Osteoblast (primary cell): ENCODE results near the gene CACNA1S. TPM values are rescaled to one million over a fixed set of nuclear protein-coding genes. Genes with fewer than 3 reads are reported as not detected.

Source experiments
- DNase-seq: peaks from one replicate; pipeline ENCODE4 v3.0.0; 2011; ENCODE audit warnings: low spot score, mixed read lengths; ENCODE audit not compliant: insufficient read length; ENCODE audit errors: missing footprints
- H2AFZ ChIP-seq: 2 replicates; pipeline ENCODE4 v1.6.0; 2011; ENCODE audit warnings: mild to moderate bottlenecking, low read length
- H3K27ac ChIP-seq: 2 replicates; pipeline ENCODE4 v1.5.1; 2011; ENCODE audit warnings: mild to moderate bottlenecking, low read depth, low read length, moderate library complexity
- H3K27me3 ChIP-seq: 2 replicates; pipeline ENCODE4 v1.6.0; 2012; ENCODE audit warnings: mild to moderate bottlenecking, control low read depth, inconsistent platforms, low read length, moderate library complexity; ENCODE audit not compliant: insufficient read depth
- H3K36me3 ChIP-seq: 2 replicates; pipeline ENCODE4 v1.5.1; 2011; ENCODE audit warnings: mild to moderate bottlenecking, low read length, control low read depth, moderate library complexity; ENCODE audit not compliant: insufficient read depth
- H3K4me1 ChIP-seq: 2 replicates; pipeline ENCODE4 v1.5.1; 2011; ENCODE audit warnings: mild to moderate bottlenecking, low read length, control low read depth, moderate library complexity; ENCODE audit not compliant: insufficient read depth
- H3K4me2 ChIP-seq: 2 replicates; pipeline ENCODE4 v1.6.0; 2011; ENCODE audit warnings: mild to moderate bottlenecking, low read length; ENCODE audit not compliant: insufficient read depth
- H3K4me3 ChIP-seq: fragments of 200-600 bp; sonication (generic); 3 replicates; pipeline ENCODE4 v1.5.1; 2012; ENCODE audit warnings: mild to moderate bottlenecking, low read length, inconsistent platforms; ENCODE audit not compliant: insufficient read depth
- H3K79me2 ChIP-seq: 2 replicates; pipeline ENCODE4 v1.6.0; 2012; ENCODE audit warnings: mild to moderate bottlenecking, low read length, control low read depth, inconsistent platforms; ENCODE audit not compliant: insufficient read depth
- H3K9me3 ChIP-seq: 2 replicates; pipeline ENCODE4 v1.5.1; 2011; ENCODE audit warnings: low read depth, low read length, control low read depth
- H4K20me1 ChIP-seq: 2 replicates; pipeline ENCODE4 v1.6.0; 2012; ENCODE audit warnings: mild to moderate bottlenecking, low read length, control low read depth; ENCODE audit not compliant: insufficient read depth
- total RNA-seq: library from RNA; depleted of rRNA; stranded (reverse); fragments of >200 nt; gene quantifications from 2 replicates; pipeline ENCODE4 v1.2.3, GENCODE V29; 2012
- TF ChIP-seq, protein P1 (sequence below): IDR thresholded peaks from 2 replicates; pipeline ENCODE4 v1.5.1; 2011; ENCODE audit warnings: mild to moderate bottlenecking, low read depth, low read length, moderate library complexity; ENCODE audit errors: extremely low read depth

The CACNA1S gene
- total RNA-seq, 1 donor, result not detected

GRCh38 chr1:201044119-201044518 is 68.1 kb downstream of the CACNA1S start:
- peak; percentile 18 for DNase-seq
- Histone ChIP-seq H3K27ac (no peak overlapping the region), H3K4me2 (no peak overlapping the region), H3K4me1 (peaks cover 6% of the 10 kb centered on the region), H3K9me3 (no peaks in the 10 kb centered on the region), H3K4me3 (no peak overlapping the region), H2AFZ (no peak overlapping the region), H3K27me3 (peaks cover 22% of the 10 kb centered on the region), H3K36me3 (no peaks in the 10 kb centered on the region), H3K79me2 (no peaks in the 10 kb centered on the region), H4K20me1 (no peaks in the 10 kb centered on the region)
- TF ChIP-seq, protein P1, sequence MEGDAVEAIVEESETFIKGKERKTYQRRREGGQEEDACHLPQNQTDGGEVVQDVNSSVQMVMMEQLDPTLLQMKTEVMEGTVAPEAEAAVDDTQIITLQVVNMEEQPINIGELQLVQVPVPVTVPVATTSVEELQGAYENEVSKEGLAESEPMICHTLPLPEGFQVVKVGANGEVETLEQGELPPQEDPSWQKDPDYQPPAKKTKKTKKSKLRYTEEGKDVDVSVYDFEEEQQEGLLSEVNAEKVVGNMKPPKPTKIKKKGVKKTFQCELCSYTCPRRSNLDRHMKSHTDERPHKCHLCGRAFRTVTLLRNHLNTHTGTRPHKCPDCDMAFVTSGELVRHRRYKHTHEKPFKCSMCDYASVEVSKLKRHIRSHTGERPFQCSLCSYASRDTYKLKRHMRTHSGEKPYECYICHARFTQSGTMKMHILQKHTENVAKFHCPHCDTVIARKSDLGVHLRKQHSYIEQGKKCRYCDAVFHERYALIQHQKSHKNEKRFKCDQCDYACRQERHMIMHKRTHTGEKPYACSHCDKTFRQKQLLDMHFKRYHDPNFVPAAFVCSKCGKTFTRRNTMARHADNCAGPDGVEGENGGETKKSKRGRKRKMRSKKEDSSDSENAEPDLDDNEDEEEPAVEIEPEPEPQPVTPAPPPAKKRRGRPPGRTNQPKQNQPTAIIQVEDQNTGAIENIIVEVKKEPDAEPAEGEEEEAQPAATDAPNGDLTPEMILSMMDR, result no peak

DNA sequence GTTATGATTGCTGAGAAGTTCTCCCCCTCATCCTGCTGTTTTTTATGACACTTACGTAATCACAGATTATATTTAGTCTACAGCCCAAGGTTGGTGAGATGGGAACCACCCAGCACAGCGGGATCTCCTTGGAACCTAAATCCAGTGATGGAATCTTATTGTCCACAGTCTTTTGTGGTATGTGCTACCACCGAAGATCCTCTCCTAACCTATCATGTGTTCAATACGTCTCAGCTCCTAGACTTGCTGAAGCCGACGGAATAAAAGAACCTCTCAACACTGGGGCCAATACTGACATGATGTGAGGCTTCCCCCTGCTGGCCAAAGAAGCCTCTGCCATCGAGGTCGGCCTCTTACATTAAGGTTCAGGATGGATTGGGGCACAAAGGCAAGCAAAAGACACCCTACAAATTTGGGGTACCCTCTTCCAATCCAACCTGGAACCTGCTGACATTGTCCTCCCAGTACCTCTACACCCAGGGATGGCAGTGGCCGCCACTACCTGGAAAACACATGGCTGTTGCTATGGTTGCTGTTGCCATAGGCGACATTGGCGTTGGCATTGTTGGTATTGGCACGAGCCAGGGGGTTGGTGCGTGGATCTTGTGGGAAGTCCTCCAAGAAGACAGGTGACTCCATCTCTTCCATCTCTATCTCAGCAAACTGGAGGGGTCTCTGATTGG is 69.3 kb downstream of the CACNA1S start:
- Histone ChIP-seq H4K20me1 (no peaks in the 10 kb centered on the region), H2AFZ (peak overlapping the region; percentile 70), H3K4me3 (peak overlapping the region; percentile 47), H3K27ac (no peak overlapping the region), H3K9me3 (no peaks in the 10 kb centered on the region), H3K4me2 (peak overlapping the region; percentile 69), H3K27me3 (peaks cover 13% of the 10 kb centered on the region), H3K36me3 (no peaks in the 10 kb centered on the region), H3K4me1 (peaks cover 6% of the 10 kb centered on the region), H3K79me2 (no peaks in the 10 kb centered on the region)
- DNase-seq, result peak; percentile 96
- TF ChIP-seq, protein P1, result peak; percentile 95

- H3K27me3 ChIP-seq, result peaks cover 17% of the 10 kb centered on the region
- H3K4me2 ChIP-seq, result no peak overlapping the region
- H3K9me3 ChIP-seq, result no peaks in the 10 kb centered on the region
- DNase-seq, result peak; percentile 63
- no peak overlapping the region for H3K4me3 ChIP-seq
- H3K27ac ChIP-seq, result no peak overlapping the region
- H3K4me1 ChIP-seq, result peaks cover 6% of the 10 kb centered on the region
- no peaks in the 10 kb centered on the region for H4K20me1 ChIP-seq
- TF ChIP-seq, protein P1, result no peak
- no peak overlapping the region for H2AFZ ChIP-seq
- H3K79me2 ChIP-seq, result no peaks in the 10 kb centered on the region
- H3K36me3 ChIP-seq, result no peaks in the 10 kb centered on the region
These were observed 71.2 kb downstream of the CACNA1S start for GRCh38 chr1:201041011-201041410.

DNA sequence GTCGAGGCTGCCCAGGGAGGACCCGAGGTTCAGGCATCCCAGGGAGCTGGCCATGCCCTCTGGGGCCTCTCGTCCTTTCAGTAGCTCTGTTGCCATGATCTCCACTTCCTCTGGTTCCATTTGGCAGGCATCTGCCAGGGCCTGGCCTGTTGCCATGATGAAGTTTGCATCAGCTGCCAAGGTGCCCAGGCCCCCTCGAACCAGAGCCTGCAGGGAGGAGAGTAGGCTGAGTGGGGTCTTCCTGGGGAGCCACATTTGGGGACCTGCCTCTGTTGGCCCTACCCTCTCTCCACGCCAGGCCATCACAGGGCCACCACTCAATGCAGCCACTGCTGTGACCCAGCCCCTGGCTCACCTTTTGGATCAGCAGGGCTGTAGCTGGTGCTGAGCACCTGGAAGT is 72.3 kb downstream of the CACNA1S start:
- Histone ChIP-seq H3K27me3 (peaks cover 19% of the 10 kb centered on the region), H3K36me3 (no peaks in the 10 kb centered on the region), H3K9me3 (no peaks in the 10 kb centered on the region), H3K4me1 (peaks cover 6% of the 10 kb centered on the region), H3K4me3 (no peak overlapping the region), H3K27ac (no peak overlapping the region), H4K20me1 (no peaks in the 10 kb centered on the region), H3K79me2 (no peaks in the 10 kb centered on the region), H2AFZ (no peak overlapping the region), H3K4me2 (no peak overlapping the region)
- TF ChIP-seq, protein P1, result no peak
- DNase-seq, result no peak
